Uterus (tissue), 2 donors: ENCODE data around the gene SRXN1.

ENCODE experiments used
- CTCF ChIP-seq, 4 experiments: fragments of 200-600 bp in 2 of 4; fragments of 450-650 bp in 2 of 4; sonication (generic) in 2 of 4; IDR thresholded peaks; one replicate each; pipeline ENCODE4 v1.5.1; 2016 to 2019; ENCODE audit warnings: antibody characterized with exemption in 4 of 4, mild to moderate bottlenecking in 2 of 4, moderate library complexity in 1 of 4
- POLR2A ChIP-seq, 2 donors: fragments of 450-650 bp; IDR thresholded peaks; one replicate each; pipeline ENCODE4 v1.6.1; 2016; ENCODE audit warnings: antibody characterized with exemption in 2 of 2, mild to moderate bottlenecking in 1 of 2, moderate library complexity in 1 of 2

- TF ChIP-seq CTCF (IDR thresholded peaks at IDR 0.05): no peak
- no peak for TF ChIP-seq POLR2A (IDR thresholded peaks at IDR 0.05)
Measured at GRCh38 chr20:598133-598850, 54.7 kb downstream of the SRXN1 start.
